GM08714 (cell line): ENCODE data around the gene DUOXA2.

ENCODE experiments used
- H3K4me3 ChIP-seq: fragments of 200-500 bp; sonication (Bioruptor generic); 2 replicates; pipeline ENCODE4 v1.5.1; 2014; ENCODE audit warnings: mild to moderate bottlenecking, low read length, inconsistent platforms
- ZNF274 ChIP-seq: IDR thresholded peaks from 2 replicates; pipeline ENCODE4 v1.6.1; 2012; ENCODE audit warnings: mild to moderate bottlenecking, low read depth, low read length

Gene DUOXA2

DNA sequence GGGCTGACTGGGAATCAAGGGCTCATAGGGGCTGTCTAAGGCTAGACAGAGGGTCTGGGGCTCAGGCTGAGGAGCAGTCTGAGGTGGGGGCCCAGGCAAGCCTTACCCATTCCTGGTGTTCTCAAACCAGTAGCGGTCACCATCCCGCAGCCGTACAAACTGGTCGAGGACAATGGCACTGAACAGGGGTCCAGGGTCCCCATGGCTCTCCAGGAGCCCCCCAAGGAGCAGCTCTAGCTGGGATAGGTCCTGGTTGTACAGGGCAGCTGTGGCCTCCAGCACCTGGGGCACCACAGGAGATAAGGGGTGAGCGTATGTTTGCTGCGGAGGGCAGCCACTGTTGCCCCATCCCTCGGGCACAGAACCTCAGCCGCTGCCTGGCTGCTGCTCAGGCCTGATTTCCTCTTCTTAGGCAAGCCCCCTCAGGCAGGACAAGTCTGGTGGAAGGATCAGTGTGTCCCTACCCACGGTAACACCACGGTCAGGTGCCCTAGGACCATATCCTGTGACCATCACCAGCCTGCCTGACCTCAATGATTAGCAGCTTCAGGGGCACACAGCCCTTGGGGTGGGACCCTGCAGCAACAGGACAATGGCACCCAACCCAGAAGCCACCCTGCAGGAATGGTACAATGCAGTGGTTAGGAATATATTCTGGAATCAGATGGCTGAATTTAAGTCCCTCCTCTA is 6.0 kb upstream of the DUOXA2 start:
- no peak overlapping the region for H3K4me3 ChIP-seq
- no peak for TF ChIP-seq ZNF274

DNA sequence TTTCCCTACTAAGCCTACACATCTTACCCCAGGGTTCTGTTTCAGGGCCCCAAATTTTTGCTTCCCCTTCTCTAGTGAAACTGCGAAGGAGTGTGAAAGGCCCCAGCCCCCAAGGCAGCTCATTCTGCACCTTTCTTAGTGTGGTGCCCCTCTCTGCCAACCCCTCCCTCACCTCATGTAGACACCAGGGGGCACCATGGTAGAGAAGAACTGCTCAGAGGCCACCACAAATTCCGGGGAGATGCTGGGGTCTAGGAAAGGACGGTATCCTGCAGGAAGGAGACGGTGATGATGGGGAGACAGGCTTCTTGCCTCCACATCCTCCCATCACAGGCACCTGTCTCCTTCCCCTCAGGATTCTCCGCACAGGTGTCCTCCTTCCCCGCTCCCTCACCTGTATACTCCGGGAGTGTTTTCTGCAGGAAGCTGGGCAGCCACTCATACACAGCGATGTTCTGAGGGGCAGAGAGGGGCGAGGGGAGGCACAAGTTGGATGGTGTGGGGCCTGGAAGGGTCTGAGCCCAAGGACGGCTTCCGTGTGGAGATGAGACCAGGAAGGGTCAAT is 3.8 kb upstream of the DUOXA2 start:
- H3K4me3 ChIP-seq, result no peak overlapping the region
- no peak for TF ChIP-seq ZNF274

DNA sequence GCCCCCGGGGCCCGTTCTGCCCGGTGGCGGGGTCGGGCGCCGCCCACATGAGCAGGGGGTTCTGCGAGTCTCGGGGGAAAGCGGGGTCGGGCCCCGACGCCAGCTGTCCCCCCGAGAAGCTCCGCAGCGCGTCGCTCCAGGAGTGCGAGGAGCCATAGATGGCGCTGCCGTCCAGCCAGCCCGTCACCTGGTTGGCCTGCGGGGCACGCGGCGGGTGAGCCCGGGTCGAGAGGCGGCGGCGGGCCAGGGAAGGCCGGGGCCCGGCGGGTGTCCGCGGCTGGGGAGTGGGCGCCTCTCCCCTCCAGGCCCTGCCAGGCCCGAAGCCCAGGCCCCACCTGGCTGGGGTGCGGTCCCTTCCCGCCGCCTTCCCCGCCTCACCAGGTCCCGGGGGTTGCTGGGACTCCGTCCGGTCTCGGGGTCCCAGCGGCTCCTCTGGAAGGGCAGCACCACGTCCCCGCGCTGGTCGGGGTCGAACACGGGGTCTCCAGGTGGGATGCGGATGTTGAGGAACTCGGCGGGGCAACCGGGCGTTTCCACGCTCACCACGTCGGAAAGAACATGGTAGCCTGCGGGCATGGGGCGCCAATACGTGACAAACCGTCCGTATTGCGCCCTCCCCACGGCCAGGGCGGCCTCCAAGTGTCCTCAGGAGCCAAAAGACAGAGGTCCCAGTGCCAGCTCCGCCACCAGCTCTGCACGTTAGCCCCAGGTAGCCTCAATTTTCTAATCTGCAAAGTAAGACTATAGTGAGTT is 2.6 kb upstream of the DUOXA2 start:
- no peak for TF ChIP-seq ZNF274
- no peak overlapping the region for H3K4me3 ChIP-seq

DNA sequence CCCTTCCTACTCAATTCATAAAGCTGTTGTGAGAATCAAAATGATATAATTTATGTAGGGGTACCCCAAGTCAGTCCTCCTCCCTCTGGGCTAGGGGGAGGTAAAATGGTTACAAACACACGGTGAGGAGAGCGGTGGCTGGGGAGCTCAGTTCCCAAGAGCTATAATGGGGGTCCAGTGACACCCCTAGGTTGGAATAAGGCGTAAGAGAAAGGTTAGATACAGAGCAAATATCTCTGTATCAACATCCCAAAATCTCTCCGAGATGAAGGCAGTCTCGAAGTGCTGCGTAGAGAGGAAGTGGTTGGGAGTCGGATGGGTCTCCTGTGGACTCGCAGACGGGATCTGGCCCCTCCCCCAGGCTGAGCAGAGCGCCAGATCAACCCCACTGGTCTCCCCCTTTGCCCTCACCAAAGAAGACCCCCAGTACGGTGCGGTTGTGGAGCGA is 2.0 kb upstream of the DUOXA2 start:
- no peak for TF ChIP-seq ZNF274
- no peak overlapping the region for H3K4me3 ChIP-seq

DNA sequence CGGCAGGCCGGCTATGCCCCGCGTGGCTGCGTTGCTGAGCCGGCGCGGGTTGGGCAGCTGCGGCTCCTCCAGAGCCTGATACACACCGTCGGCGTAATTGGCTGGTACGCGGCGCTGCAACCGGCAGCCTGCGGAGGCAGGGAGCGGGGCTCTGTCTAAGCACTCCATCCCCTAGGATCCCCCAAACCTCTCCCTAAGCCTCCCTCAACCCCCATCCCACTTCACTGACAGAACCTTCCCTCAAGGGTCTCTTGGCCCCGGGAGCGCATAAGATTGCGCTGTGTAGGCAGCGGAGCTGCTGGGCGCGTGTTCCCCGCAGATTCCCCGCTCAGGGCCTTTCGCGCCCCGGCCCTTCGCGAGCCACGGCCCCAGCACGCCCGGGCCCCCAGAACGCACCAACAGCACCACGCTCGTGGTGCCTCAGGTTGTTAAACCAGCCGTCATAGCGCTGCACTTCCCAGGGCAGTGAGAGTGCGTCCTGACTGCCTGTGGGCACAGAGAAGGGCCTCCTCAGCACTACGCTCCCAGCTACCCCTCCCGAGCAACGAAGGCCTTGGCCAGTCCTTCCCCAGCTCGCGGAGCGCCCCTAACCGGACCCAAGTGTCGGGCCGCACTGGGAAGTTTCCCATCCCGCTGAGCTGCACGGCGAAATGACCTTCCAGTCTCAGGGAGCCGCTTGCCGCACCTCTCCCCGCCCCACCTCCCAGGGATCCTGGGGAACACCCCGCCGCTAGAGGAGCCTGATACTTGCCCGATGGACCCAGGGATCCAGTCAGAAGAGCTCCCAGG is 1.3 kb upstream of the DUOXA2 start:
- no peak overlapping the region for H3K4me3 ChIP-seq

DNA sequence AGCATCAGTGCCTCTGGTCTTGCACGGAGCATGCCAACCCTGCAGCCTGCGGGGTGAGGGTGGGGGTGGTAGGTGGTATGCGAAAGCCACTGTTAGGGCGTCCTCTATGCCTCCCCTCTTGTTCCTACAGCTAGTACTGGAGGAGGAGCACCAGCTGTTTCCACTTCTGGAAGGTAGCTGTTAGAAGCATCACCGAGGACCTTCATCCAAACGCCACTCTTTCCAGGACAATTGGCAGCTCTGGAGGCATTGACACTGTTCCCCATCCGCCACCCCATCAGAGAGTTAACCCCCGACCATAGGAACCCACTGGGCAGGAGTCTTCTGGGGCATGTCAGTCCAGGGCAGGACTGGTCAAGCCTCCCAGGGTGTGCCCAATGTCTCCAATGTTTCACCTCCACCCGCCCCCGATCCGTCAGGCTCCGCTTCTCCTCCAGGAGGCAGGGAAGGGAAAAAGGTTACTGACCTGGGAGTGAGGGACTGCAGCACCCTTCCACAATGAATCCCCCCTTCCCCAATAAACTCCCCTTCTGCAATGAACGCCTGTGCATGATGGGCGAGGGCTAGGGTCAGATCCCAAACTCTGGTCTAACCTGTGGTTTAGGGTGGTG is 641 bp upstream of the DUOXA2 start:
- no peak for TF ChIP-seq ZNF274
- no peak overlapping the region for H3K4me3 ChIP-seq

More for the DNA sequence above, 1.3 kb upstream of the DUOXA2 start:
- no peak for TF ChIP-seq ZNF274

DNA sequence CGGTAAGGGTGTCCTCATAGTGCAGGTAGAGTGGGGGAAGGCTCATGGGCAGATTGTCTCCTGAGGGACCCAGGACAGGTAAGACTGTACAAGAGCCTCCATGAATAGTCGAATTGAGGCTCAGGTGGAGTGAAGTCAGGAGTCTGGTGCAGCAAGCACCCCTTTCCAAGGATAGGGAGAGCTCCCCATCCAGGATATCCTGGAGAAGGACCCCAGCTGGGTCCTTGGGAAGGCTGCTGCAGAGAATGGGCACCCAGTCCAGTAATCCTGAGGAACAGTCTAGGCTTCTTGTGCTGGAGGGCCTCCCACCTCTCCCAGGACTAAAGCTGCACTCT is 592 bp downstream of the DUOXA2 start:
- H3K4me3 ChIP-seq, result no peak overlapping the region
- no peak for TF ChIP-seq ZNF274

DNA sequence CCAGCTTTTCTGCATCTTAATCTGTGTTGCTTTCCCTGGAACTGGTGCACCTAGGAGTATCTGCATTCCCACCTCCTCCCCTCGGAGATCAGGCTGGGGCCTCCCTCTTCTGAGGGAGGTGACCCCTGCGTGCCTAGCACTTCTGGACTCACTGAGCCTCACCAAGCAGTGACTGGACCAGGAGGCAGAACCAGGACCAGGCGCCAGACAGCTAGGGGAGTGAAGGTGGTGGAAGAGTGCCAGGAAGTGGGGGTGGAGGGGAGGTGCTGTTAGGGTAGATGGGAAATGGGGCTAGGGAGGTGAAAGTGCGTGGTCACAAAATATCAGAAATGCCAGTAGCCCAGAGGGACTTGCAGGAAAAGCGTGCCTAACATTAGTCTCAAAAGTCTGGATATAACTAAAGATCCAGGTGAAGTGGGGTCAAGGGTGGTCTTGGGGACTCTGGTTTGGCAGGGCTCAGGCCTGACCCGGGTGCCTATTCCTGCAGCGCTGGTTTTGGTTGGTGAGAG is 1.2 kb downstream of the DUOXA2 start:
- no peak for TF ChIP-seq ZNF274
- H3K4me3 ChIP-seq, result no peak overlapping the region

DNA sequence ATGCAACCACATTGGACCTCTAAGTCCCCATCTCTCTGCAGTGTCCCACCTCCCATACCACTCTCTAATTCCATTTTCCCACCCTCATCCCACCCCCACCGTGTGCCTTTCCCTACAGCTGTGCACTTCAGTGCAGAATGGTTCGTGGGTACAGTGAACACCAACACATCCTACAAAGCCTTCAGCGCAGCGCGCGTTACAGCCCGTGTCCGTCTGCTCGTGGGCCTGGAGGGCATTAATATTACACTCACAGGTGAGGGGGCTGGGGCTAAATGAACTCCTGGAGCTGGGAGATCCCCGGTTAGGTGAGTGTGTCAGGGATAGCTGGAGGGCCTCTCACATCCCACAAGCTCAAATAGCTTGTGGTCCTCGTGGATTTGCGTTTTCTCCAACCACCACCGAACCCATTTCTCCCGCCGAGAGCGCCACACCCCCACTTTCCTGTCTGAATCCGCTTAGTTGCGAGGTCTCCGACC is 1.9 kb downstream of the DUOXA2 start:
- H3K4me3 ChIP-seq, result no peak overlapping the region
- TF ChIP-seq ZNF274, result no peak

DNA sequence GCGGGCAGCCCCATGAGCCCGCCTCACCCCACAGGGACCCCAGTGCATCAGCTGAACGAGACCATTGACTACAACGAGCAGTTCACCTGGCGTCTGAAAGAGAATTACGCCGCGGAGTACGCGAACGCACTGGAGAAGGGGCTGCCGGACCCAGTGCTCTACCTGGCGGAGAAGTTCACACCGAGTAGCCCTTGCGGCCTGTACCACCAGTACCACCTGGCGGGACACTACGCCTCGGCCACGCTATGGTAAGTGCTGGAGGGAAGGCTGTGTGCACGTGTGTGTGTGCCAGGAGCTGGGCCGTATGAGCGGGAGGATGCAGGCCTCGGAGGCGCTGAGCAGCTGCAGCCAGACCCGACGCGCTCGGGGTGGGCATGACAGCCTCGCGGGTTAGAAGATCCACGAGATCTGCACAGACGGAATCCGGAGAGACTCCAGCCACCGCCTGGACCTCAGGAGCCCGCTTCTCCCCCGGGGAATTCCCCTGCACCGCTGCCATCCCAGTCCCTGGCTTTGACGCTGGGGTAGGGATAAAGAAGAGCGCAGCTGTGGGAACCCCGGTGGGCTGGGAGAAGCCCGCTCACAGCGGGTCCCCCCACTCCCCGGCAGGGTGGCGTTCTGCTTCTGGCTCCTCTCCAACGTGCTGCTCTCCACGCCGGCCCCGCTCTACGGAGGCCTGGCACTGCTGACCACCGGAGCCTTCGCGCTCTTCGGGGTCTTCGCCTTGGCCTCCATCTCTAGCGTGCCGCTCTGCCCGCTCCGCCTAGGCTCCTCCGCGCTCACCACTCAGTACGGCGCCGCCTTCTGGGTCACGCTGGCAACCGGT is 2.6 kb downstream of the DUOXA2 start:
- TF ChIP-seq ZNF274, result no peak

DNA sequence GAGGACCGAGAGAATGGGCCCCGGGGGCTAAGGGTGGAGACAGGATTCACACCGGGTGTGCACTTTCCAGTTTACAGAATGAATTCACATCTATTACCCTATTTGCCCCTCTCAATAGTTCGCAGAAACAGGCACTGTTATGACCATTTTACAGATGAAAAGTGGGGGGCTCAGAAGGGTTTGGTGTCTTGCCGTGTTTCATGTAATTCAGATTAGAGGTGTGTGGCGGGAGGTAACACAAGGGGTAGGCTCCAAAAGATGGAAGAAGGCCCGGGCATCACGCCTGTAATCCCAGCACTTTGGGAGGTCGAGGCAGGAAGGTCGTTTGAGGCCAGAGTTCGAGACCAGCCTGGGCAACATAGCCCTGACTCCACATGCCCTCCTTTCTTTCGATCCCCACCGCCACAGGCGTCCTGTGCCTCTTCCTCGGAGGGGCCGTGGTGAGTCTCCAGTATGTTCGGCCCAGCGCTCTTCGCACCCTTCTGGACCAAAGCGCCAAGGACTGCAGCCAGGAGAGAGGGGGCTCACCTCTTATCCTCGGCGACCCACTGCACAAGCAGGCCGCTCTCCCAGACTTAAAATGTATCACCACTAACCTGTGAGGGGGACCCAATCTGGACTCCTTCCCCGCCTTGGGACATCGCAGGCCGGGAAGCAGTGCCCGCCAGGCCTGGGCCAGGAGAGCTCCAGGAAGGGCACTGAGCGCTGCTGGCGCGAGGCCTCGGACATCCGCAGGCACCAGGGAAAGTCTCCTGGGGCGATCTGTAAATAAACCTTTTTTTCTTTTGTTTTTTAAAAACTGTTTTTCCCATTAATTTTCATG is 3.4 kb downstream of the DUOXA2 start:
- no peak for TF ChIP-seq ZNF274
- H3K4me3 ChIP-seq, result no peak overlapping the region

More for the DNA sequence above, 2.6 kb downstream of the DUOXA2 start:
- H3K4me3 ChIP-seq, result no peak overlapping the region

DNA sequence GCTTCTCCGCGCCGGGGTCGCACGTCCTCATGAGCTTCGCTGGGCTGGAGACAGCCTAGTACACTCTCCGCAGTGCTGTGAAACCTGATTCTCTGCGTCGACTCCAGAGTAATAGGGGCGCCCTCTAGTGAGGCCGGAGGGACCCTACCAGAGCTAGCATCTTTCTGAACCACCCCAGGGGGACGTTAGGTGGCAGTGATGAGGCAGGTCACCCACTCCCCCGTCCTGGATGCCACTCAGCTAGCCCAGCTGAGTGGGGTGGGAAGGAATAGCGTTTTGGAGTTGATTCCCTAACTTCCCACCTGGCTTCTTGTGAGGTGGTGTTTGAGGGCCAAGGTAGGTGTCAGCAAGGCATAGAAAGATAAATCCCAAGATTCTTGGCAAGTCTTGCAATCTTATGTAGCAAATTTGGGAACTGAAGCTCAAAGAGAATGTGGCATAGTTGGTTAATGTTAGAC is 4.0 kb downstream of the DUOXA2 start:
- TF ChIP-seq ZNF274, result no peak
- no peak overlapping the region for H3K4me3 ChIP-seq
